ENCODE results near the gene GCGR. TPM values are rescaled to one million over a fixed set of nuclear protein-coding genes. Genes with fewer than 3 reads are reported as not detected.

Gene GCGR
- total and polyA plus RNA-seq, 7 experiments from 2014 or later: not detected

GRCh38 chr17:81813371-81813684 lies 9.4 kb downstream of the GCGR start:
- H3K27me3 ChIP-seq (ENCODE audit: control insufficient read depth in 2 of 2, insufficient read depth in 2 of 2, low read length in 2 of 2): no peaks in the 10 kb centered on the region
- H3K36me3 ChIP-seq (ENCODE audit: control insufficient read depth in 2 of 3, insufficient read depth in 3 of 3, low read length in 3 of 3): no peaks in the 10 kb centered on the region
- DNase-seq (no peak), ATAC-seq (no peak)
- H3K36me3 Mint-ChIP-seq: no peaks in the 10 kb centered on the region
- H3K9me3 Mint-ChIP-seq: no peaks in the 10 kb centered on the region
- no peak overlapping the region for H3K4me3 Mint-ChIP-seq
- no peak overlapping the region for H3K4me3 ChIP-seq (ENCODE audit: low read length)
- no peaks in the 10 kb centered on the region for H3K4me1 ChIP-seq (ENCODE audit: control insufficient read depth in 2 of 2, insufficient read depth in 2 of 2, low read length in 2 of 2)
- peaks cover 11 to 24% (median 17%) of the 10 kb centered on the region in 5 donors for H3K27me3 Mint-ChIP-seq
- ChIA-PET CTCF (no interaction called here), POLR2A (no interaction called here)
- H3K4me1 Mint-ChIP-seq: peaks cover 0 to 4% (median 0%) of the 10 kb centered on the region in 7 donors
- H3K27ac ChIP-seq (ENCODE audit: low read depth, low read length): no peak overlapping the region
- intact Hi-C loops (cut with micrococcal nuclease): no loop called here
- H3K27ac Mint-ChIP-seq: no peak overlapping the region
- no peaks in the 10 kb centered on the region for H3K9me3 ChIP-seq (ENCODE audit: control insufficient read depth in 2 of 3, low read length in 3 of 3)

- H3K9me3 Mint-ChIP-seq: no peaks in the 10 kb centered on the region
- no peak overlapping the region for H3K4me3 Mint-ChIP-seq
- peaks cover 11 to 22% (median 14%) of the 10 kb centered on the region in 5 donors for H3K27me3 Mint-ChIP-seq
- Histone ChIP-seq H3K9me3 (ENCODE audit: control insufficient read depth in 2 of 3, low read length in 3 of 3) (no peaks in the 10 kb centered on the region), H3K4me3 (ENCODE audit: low read length) (no peak overlapping the region), H3K4me1 (ENCODE audit: control insufficient read depth in 2 of 2, insufficient read depth in 2 of 2, low read length in 2 of 2) (no peaks in the 10 kb centered on the region), H3K27ac (ENCODE audit: low read depth, low read length) (no peak overlapping the region), H3K27me3 (ENCODE audit: control insufficient read depth in 2 of 2, insufficient read depth in 2 of 2, low read length in 2 of 2) (no peaks in the 10 kb centered on the region), H3K36me3 (ENCODE audit: control insufficient read depth in 2 of 3, insufficient read depth in 3 of 3, low read length in 3 of 3) (no peaks in the 10 kb centered on the region)
- no peak overlapping the region for H3K27ac Mint-ChIP-seq
- no peak for ATAC-seq
- H3K4me1 Mint-ChIP-seq: peaks cover 0 to 2% (median 0%) of the 10 kb centered on the region in 7 donors
- CTCF ChIA-PET: no interaction called here
- DNase-seq: no peak
- no peaks in the 10 kb centered on the region for H3K36me3 Mint-ChIP-seq
- POLR2A ChIA-PET: no interaction called here
- intact Hi-C loops (cut with micrococcal nuclease): no loop called here
Measured at GRCh38 chr17:81813861-81814683, 10.1 kb downstream of the GCGR start.

GRCh38 chr17:81814748-81815645 lies 11.0 kb downstream of the GCGR start:
- DNase-seq: no peak
- Mint-ChIP-seq H3K27ac (no peak overlapping the region), H3K4me3 (no peak overlapping the region), H3K9me3 (no peaks in the 10 kb centered on the region), H3K27me3 (peaks cover 3 to 15% (median 11%) of the 10 kb centered on the region in 5 donors), H3K36me3 (no peaks in the 10 kb centered on the region), H3K4me1 (peaks cover 0 to 2% (median 0%) of the 10 kb centered on the region in 7 donors)
- no peak for ATAC-seq
- no peaks in the 10 kb centered on the region for H3K36me3 ChIP-seq (ENCODE audit: control insufficient read depth in 2 of 3, insufficient read depth in 3 of 3, low read length in 3 of 3)
- CTCF ChIA-PET: no interaction called here
- intact Hi-C loops (cut with micrococcal nuclease): no loop called here
- H3K4me1 ChIP-seq (ENCODE audit: control insufficient read depth in 2 of 2, insufficient read depth in 2 of 2, low read length in 2 of 2): no peaks in the 10 kb centered on the region
- H3K4me3 ChIP-seq (ENCODE audit: low read length): no peak overlapping the region
- no peaks in the 10 kb centered on the region for H3K27me3 ChIP-seq (ENCODE audit: control insufficient read depth in 2 of 2, insufficient read depth in 2 of 2, low read length in 2 of 2)
- H3K9me3 ChIP-seq (ENCODE audit: control insufficient read depth in 2 of 3, low read length in 3 of 3): no peaks in the 10 kb centered on the region
- POLR2A ChIA-PET: no interaction called here
- no peak overlapping the region for H3K27ac ChIP-seq (ENCODE audit: low read depth, low read length)

- POLR2A ChIA-PET: no interaction called here
- Mint-ChIP-seq H3K36me3 (no peaks in the 10 kb centered on the region), H3K4me3 (no peak overlapping the region), H3K9me3 (no peaks in the 10 kb centered on the region), H3K27ac (no peak overlapping the region), H3K27me3 (peaks cover 0 to 11% (median 9%) of the 10 kb centered on the region in 5 donors), H3K4me1 (peaks cover 0 to 2% (median 0%) of the 10 kb centered on the region in 7 donors)
- H3K27me3 ChIP-seq (ENCODE audit: control insufficient read depth in 2 of 2, insufficient read depth in 2 of 2, low read length in 2 of 2): no peaks in the 10 kb centered on the region
- ATAC-seq: no peak
- no peak for DNase-seq
- no peak overlapping the region for H3K4me3 ChIP-seq (ENCODE audit: low read length)
- no peak overlapping the region for H3K27ac ChIP-seq (ENCODE audit: low read depth, low read length)
- H3K36me3 ChIP-seq (ENCODE audit: control insufficient read depth in 2 of 3, insufficient read depth in 3 of 3, low read length in 3 of 3): no peaks in the 10 kb centered on the region
- H3K4me1 ChIP-seq (ENCODE audit: control insufficient read depth in 2 of 2, insufficient read depth in 2 of 2, low read length in 2 of 2): no peaks in the 10 kb centered on the region
- H3K9me3 ChIP-seq (ENCODE audit: control insufficient read depth in 2 of 3, low read length in 3 of 3): no peaks in the 10 kb centered on the region
- CTCF ChIA-PET: no interaction called here
- intact Hi-C loops (cut with micrococcal nuclease): no loop called here
Measured at GRCh38 chr17:81815646-81815986, 11.7 kb downstream of the GCGR start.

- Histone ChIP-seq H3K27ac (ENCODE audit: low read depth, low read length) (no peak overlapping the region), H3K4me3 (ENCODE audit: low read length) (no peak overlapping the region), H3K9me3 (ENCODE audit: control insufficient read depth in 2 of 3, low read length in 3 of 3) (no peaks in the 10 kb centered on the region), H3K27me3 (ENCODE audit: control insufficient read depth in 2 of 2, insufficient read depth in 2 of 2, low read length in 2 of 2) (no peaks in the 10 kb centered on the region), H3K36me3 (ENCODE audit: control insufficient read depth in 2 of 3, insufficient read depth in 3 of 3, low read length in 3 of 3) (peaks cover 0 to 1% (median 0%) of the 10 kb centered on the region in 3 experiments), H3K4me1 (ENCODE audit: control insufficient read depth in 2 of 2, insufficient read depth in 2 of 2, low read length in 2 of 2) (no peaks in the 10 kb centered on the region)
- H3K4me3 Mint-ChIP-seq: no peak overlapping the region
- H3K27ac Mint-ChIP-seq: no peak overlapping the region
- CTCF ChIA-PET: no interaction called here
- POLR2A ChIA-PET: no interaction called here
- peaks cover 0 to 5% (median 0%) of the 10 kb centered on the region in 7 donors for H3K4me1 Mint-ChIP-seq
- no peak for ATAC-seq
- H3K9me3 Mint-ChIP-seq: no peaks in the 10 kb centered on the region
- H3K27me3 Mint-ChIP-seq: peaks cover 0 to 11% (median 9%) of the 10 kb centered on the region in 5 donors
- intact Hi-C loops (cut with micrococcal nuclease): no loop called here
- H3K36me3 Mint-ChIP-seq: no peaks in the 10 kb centered on the region
- no peak for DNase-seq
Measured at GRCh38 chr17:81817758-81818147, 13.8 kb downstream of the GCGR start.

- peaks cover 0 to 5% (median 0%) of the 10 kb centered on the region in 7 donors for H3K4me1 Mint-ChIP-seq
- POLR2A ChIA-PET: no interaction called here
Measured at GRCh38 chr17:81819708-81820107, 15.8 kb downstream of the GCGR start.

More at GRCh38 chr17:81819708-81820107, 15.8 kb downstream of the GCGR start:
- intact Hi-C loops (cut with micrococcal nuclease): no loop called here
- Mint-ChIP-seq H3K27me3 (peaks cover 0 to 11% (median 9%) of the 10 kb centered on the region in 5 donors), H3K9me3 (no peaks in the 10 kb centered on the region), H3K4me3 (no peak overlapping the region), H3K27ac (no peak overlapping the region), H3K36me3 (no peaks in the 10 kb centered on the region)
- Histone ChIP-seq H3K36me3 (ENCODE audit: control insufficient read depth in 2 of 3, insufficient read depth in 3 of 3, low read length in 3 of 3) (peaks cover 0 to 21% (median 0%) of the 10 kb centered on the region in 3 experiments), H3K4me1 (ENCODE audit: control insufficient read depth in 2 of 2, insufficient read depth in 2 of 2, low read length in 2 of 2) (no peaks in the 10 kb centered on the region), H3K27me3 (ENCODE audit: control insufficient read depth in 2 of 2, insufficient read depth in 2 of 2, low read length in 2 of 2) (no peaks in the 10 kb centered on the region), H3K9me3 (ENCODE audit: control insufficient read depth in 2 of 3, low read length in 3 of 3) (no peaks in the 10 kb centered on the region), H3K4me3 (ENCODE audit: low read length) (no peak overlapping the region), H3K27ac (ENCODE audit: low read depth, low read length) (no peak overlapping the region)
- ATAC-seq (no peak), DNase-seq (no peak)
- CTCF ChIA-PET: no interaction called here

Data from naive thymus-derived CD4-positive, alpha-beta T cell (primary cell).